IPS DF 6.9 (cell line): ENCODE measurements around the gene SLC4A8.

ENCODE experiments used
- DNase-seq: peaks from one replicate; pipeline ENCODE4 v3.0.0-alpha.2; 2013; ENCODE audit warnings: low read depth, low spot score
- H3K27ac ChIP-seq: one replicate; pipeline ENCODE4 v1.5.1; 2013; ENCODE audit warnings: low read length, control low read depth
- H3K27me3 ChIP-seq: 2 replicates; pipeline ENCODE4 v1.6.1; 2013; ENCODE audit warnings: mild to moderate bottlenecking, low read length; ENCODE audit not compliant: control insufficient read depth, insufficient read depth
- H3K36me3 ChIP-seq: 2 replicates; pipeline ENCODE4 v1.6.1; 2013; ENCODE audit warnings: low read length; ENCODE audit not compliant: control insufficient read depth, insufficient read depth
- H3K4me1 ChIP-seq: 2 replicates; pipeline ENCODE4 v1.6.1; 2013; ENCODE audit warnings: low read length; ENCODE audit not compliant: control insufficient read depth, insufficient read depth
- H3K4me3 ChIP-seq: 2 replicates; pipeline ENCODE4 v1.5.1; 2013; ENCODE audit warnings: mild to moderate bottlenecking, low read length
- H3K9me3 ChIP-seq: 2 replicates; pipeline ENCODE4 v1.6.1; 2013; ENCODE audit warnings: low read length, inconsistent platforms; ENCODE audit not compliant: control insufficient read depth, insufficient read depth
- WGBS: extraction: QIAGEN DNeasy Blood & Tissue Kit; methylation state at CpG from one replicate; pipeline ENCODE4 v1.1.7; 2013; ENCODE audit warnings: mixed read lengths, missing lambda C conversion rate; ENCODE audit not compliant: insufficient read length, insufficient coverage; 5-methylcytosine and 5-hydroxymethylcytosine counted together

Gene SLC4A8

GRCh38 chr12:51473947-51474346, 49.3 kb downstream of the SLC4A8 start:
- H3K4me3 ChIP-seq, result no peak overlapping the region
- WGBS, result no CpG with 5 or more reads among the region's 2 CpGs

GRCh38 chr12:51475543-51475942, 50.9 kb downstream of the SLC4A8 start:
- Histone ChIP-seq H3K4me1 (no peaks in the 10 kb centered on the region), H3K27ac (no peak overlapping the region), H3K9me3 (no peaks in the 10 kb centered on the region), H3K27me3 (no peaks in the 10 kb centered on the region), H3K4me3 (no peak overlapping the region), H3K36me3 (no peaks in the 10 kb centered on the region)
- whole genome bisulfite sequencing, result no CpG with 5 or more reads among the region's 1 CpG
- DNase-seq, result no peak

More at GRCh38 chr12:51473947-51474346, 49.3 kb downstream of the SLC4A8 start:
- no peaks in the 10 kb centered on the region for H3K9me3 ChIP-seq
- H3K27me3 ChIP-seq, result no peaks in the 10 kb centered on the region
- H3K36me3 ChIP-seq, result no peaks in the 10 kb centered on the region
- DNase-seq, result no peak
- no peaks in the 10 kb centered on the region for H3K4me1 ChIP-seq
- no peak overlapping the region for H3K27ac ChIP-seq

- DNase-seq, result no peak
- no CpG with 5 or more reads among the region's 3 CpGs for WGBS
These were observed 56.3 kb downstream of the SLC4A8 start for GRCh38 chr12:51480978-51481377.

GRCh38 chr12:51482929-51483697, 58.5 kb downstream of the SLC4A8 start:
- H3K9me3 ChIP-seq, result no peaks in the 10 kb centered on the region
- no peak overlapping the region for H3K27ac ChIP-seq
- no peaks in the 10 kb centered on the region for H3K4me1 ChIP-seq
- H3K4me3 ChIP-seq, result no peak overlapping the region
- no peak for DNase-seq
- WGBS, result no CpG with 5 or more reads among the region's 3 CpGs
- H3K27me3 ChIP-seq, result no peaks in the 10 kb centered on the region
- no peaks in the 10 kb centered on the region for H3K36me3 ChIP-seq

More at GRCh38 chr12:51480978-51481377, 56.3 kb downstream of the SLC4A8 start:
- H3K27ac ChIP-seq, result no peak overlapping the region
- no peaks in the 10 kb centered on the region for H3K4me1 ChIP-seq
- H3K9me3 ChIP-seq, result no peaks in the 10 kb centered on the region
- no peaks in the 10 kb centered on the region for H3K36me3 ChIP-seq
- H3K27me3 ChIP-seq, result no peaks in the 10 kb centered on the region
- H3K4me3 ChIP-seq, result no peak overlapping the region

- Histone ChIP-seq H3K27ac (no peak overlapping the region), H3K4me3 (no peak overlapping the region), H3K27me3 (no peaks in the 10 kb centered on the region), H3K36me3 (no peaks in the 10 kb centered on the region), H3K4me1 (no peaks in the 10 kb centered on the region), H3K9me3 (no peaks in the 10 kb centered on the region)
- WGBS, result no CpG with 5 or more reads among the region's 3 CpGs
- no peak for DNase-seq
These were observed 59.5 kb downstream of the SLC4A8 start for GRCh38 chr12:51484119-51484518.

GRCh38 chr12:51488281-51488680, 63.6 kb downstream of the SLC4A8 start:
- Histone ChIP-seq H3K4me3 (no peak overlapping the region), H3K4me1 (no peaks in the 10 kb centered on the region), H3K27me3 (no peaks in the 10 kb centered on the region), H3K36me3 (no peaks in the 10 kb centered on the region), H3K27ac (no peak overlapping the region), H3K9me3 (no peaks in the 10 kb centered on the region)
- DNase-seq, result no peak

GRCh38 chr12:51493281-51493680, 68.7 kb downstream of the SLC4A8 start:
- DNase-seq, result no peak
- Histone ChIP-seq H3K27ac (no peak overlapping the region), H3K4me3 (no peak overlapping the region), H3K9me3 (no peaks in the 10 kb centered on the region), H3K4me1 (no peaks in the 10 kb centered on the region), H3K36me3 (no peaks in the 10 kb centered on the region), H3K27me3 (no peaks in the 10 kb centered on the region)
- 100% methylated on average over 1 of the region's 2 CpGs for WGBS

- WGBS, result no CpG with 5 or more reads among the region's 2 CpGs
- no peaks in the 10 kb centered on the region for H3K36me3 ChIP-seq
- no peak for DNase-seq
These were observed 72.3 kb downstream of the SLC4A8 start for GRCh38 chr12:51496895-51497294.

GRCh38 chr12:51504851-51505250, 80.2 kb downstream of the SLC4A8 start:
- DNase-seq, result no peak
- Histone ChIP-seq H3K4me3 (no peak overlapping the region), H3K4me1 (peaks cover 2% of the 10 kb centered on the region; the same call in 1 of the 2 replicates), H3K27ac (no peak overlapping the region), H3K27me3 (no peaks in the 10 kb centered on the region), H3K9me3 (no peaks in the 10 kb centered on the region), H3K36me3 (no peaks in the 10 kb centered on the region)
- WGBS, result no CpG with 5 or more reads among the region's 3 CpGs

More at GRCh38 chr12:51496895-51497294, 72.3 kb downstream of the SLC4A8 start:
- Histone ChIP-seq H3K27ac (no peak overlapping the region), H3K4me3 (no peak overlapping the region), H3K4me1 (no peaks in the 10 kb centered on the region), H3K27me3 (no peaks in the 10 kb centered on the region), H3K9me3 (no peaks in the 10 kb centered on the region)

GRCh38 chr12:51505360-51506105, 80.9 kb downstream of the SLC4A8 start:
- DNase-seq, result no peak
- Histone ChIP-seq H3K4me3 (no peak overlapping the region), H3K27me3 (no peaks in the 10 kb centered on the region), H3K27ac (no peak overlapping the region), H3K4me1 (peaks cover 2% of the 10 kb centered on the region; the same call in 1 of the 2 replicates), H3K9me3 (no peaks in the 10 kb centered on the region), H3K36me3 (no peaks in the 10 kb centered on the region)
- WGBS, result 100% methylated on average over 1 of the region's 6 CpGs
